Measurements from ENCODE around the gene FCHO1. TPM values are rescaled to one million over a fixed set of nuclear protein-coding genes. Genes with fewer than 3 reads are reported as not detected.
"Not testable (repeated sequence)": the region's sequence is repeated elsewhere in the genome, so short reads cannot be mapped to it uniquely, and the experiment has no call there.

The FCHO1 gene
- total RNA-seq, 1 donor from 2014 or later, result not detected

GRCh38 chr19:17767559-17767958, 16.3 kb downstream of the FCHO1 start:
- H3K9me3 ChIP-seq, result no peaks in the 10 kb centered on the region
- intact Hi-C loops (cut with DNase I), result loop anchor here (2.0 kb wide), 1 partner anchor 161 kb away; no protein-coding TSS in a partner anchor
- H3K4me1 ChIP-seq, result no peaks in the 10 kb centered on the region
- H3K4me3 ChIP-seq, result no peak overlapping the region
- H3K36me3 ChIP-seq, result no peaks in the 10 kb centered on the region
- no peak for TF ChIP-seq CTCF (IDR thresholded peaks at IDR 0.05)
- H3K27me3 ChIP-seq, result no peaks in the 10 kb centered on the region
- no peak for DNase-seq (ENCODE audit: low spot score in 2 of 2)
- no peak overlapping the region for H3K27ac ChIP-seq

- Histone ChIP-seq H3K36me3 (no peaks in the 10 kb centered on the region), H3K4me3 (no peak overlapping the region), H3K4me1 (no peaks in the 10 kb centered on the region), H3K9me3 (no peaks in the 10 kb centered on the region), H3K27me3 (no peaks in the 10 kb centered on the region), H3K27ac (no peak overlapping the region)
- DNase-seq (ENCODE audit: low spot score in 2 of 2), result no peak
- TF ChIP-seq CTCF (IDR thresholded peaks at IDR 0.05), result no peak
- intact Hi-C loops (cut with DNase I), result no loop called here
Observed at GRCh38 chr19:17770613-17771012, 19.3 kb downstream of the FCHO1 start.

GRCh38 chr19:17772172-17772571, 20.9 kb downstream of the FCHO1 start:
- no peaks in the 10 kb centered on the region for H3K4me1 ChIP-seq
- DNase-seq (ENCODE audit: low spot score in 2 of 2), result no peak
- no peaks in the 10 kb centered on the region for H3K36me3 ChIP-seq
- H3K27me3 ChIP-seq, result no peaks in the 10 kb centered on the region
- intact Hi-C loops (cut with DNase I), result no loop called here
- no peak overlapping the region for H3K27ac ChIP-seq
- no peak for TF ChIP-seq CTCF (IDR thresholded peaks at IDR 0.05)
- no peaks in the 10 kb centered on the region for H3K9me3 ChIP-seq
- H3K4me3 ChIP-seq, result no peak overlapping the region

- intact Hi-C loops (cut with DNase I), result no loop called here
- H3K4me3 ChIP-seq, result no peak overlapping the region
- DNase-seq (ENCODE audit: low spot score in 2 of 2), result no peak
- TF ChIP-seq CTCF (IDR thresholded peaks at IDR 0.05), result peak; percentile 15 to 42 (median 24)
- H3K27ac ChIP-seq, result no peak overlapping the region
- H3K36me3 ChIP-seq, result no peaks in the 10 kb centered on the region
- H3K4me1 ChIP-seq, result no peaks in the 10 kb centered on the region
- no peaks in the 10 kb centered on the region for H3K9me3 ChIP-seq
- H3K27me3 ChIP-seq, result peaks cover 13% of the 10 kb centered on the region
Observed at GRCh38 chr19:17775245-17775927, 24.1 kb downstream of the FCHO1 start.

GRCh38 chr19:17775991-17776803, 24.9 kb downstream of the FCHO1 start:
- H3K27ac ChIP-seq, result no peak overlapping the region
- peaks cover 13% of the 10 kb centered on the region for H3K27me3 ChIP-seq
- no peak overlapping the region for H3K4me3 ChIP-seq
- no peak for DNase-seq (ENCODE audit: low spot score in 2 of 2)
- intact Hi-C loops (cut with DNase I), result no loop called here
- no peak for TF ChIP-seq CTCF (IDR thresholded peaks at IDR 0.05)
- H3K36me3 ChIP-seq, result no peaks in the 10 kb centered on the region
- no peaks in the 10 kb centered on the region for H3K9me3 ChIP-seq
- no peaks in the 10 kb centered on the region for H3K4me1 ChIP-seq

GRCh38 chr19:17777840-17778239, 26.6 kb downstream of the FCHO1 start:
- H3K4me1 ChIP-seq; H3K27ac ChIP-seq; H3K9me3 ChIP-seq; H3K36me3 ChIP-seq; DNase-seq (ENCODE audit: low spot score in 2 of 2); H3K4me3 ChIP-seq; intact Hi-C loops (cut with DNase I): not testable (repeated sequence)
- H3K27me3 ChIP-seq, result peaks cover 13% of the 10 kb centered on the region

All from ascending aorta (tissue), 2 donors.